ENCODE data around the gene CTDP1.
A peak's percentile ranks its signal among the peaks of the same experiment; 100 is the strongest.

Gene CTDP1, protein sequence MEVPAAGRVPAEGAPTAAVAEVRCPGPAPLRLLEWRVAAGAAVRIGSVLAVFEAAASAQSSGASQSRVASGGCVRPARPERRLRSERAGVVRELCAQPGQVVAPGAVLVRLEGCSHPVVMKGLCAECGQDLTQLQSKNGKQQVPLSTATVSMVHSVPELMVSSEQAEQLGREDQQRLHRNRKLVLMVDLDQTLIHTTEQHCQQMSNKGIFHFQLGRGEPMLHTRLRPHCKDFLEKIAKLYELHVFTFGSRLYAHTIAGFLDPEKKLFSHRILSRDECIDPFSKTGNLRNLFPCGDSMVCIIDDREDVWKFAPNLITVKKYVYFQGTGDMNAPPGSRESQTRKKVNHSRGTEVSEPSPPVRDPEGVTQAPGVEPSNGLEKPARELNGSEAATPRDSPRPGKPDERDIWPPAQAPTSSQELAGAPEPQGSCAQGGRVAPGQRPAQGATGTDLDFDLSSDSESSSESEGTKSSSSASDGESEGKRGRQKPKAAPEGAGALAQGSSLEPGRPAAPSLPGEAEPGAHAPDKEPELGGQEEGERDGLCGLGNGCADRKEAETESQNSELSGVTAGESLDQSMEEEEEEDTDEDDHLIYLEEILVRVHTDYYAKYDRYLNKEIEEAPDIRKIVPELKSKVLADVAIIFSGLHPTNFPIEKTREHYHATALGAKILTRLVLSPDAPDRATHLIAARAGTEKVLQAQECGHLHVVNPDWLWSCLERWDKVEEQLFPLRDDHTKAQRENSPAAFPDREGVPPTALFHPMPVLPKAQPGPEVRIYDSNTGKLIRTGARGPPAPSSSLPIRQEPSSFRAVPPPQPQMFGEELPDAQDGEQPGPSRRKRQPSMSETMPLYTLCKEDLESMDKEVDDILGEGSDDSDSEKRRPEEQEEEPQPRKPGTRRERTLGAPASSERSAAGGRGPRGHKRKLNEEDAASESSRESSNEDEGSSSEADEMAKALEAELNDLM

DNA sequence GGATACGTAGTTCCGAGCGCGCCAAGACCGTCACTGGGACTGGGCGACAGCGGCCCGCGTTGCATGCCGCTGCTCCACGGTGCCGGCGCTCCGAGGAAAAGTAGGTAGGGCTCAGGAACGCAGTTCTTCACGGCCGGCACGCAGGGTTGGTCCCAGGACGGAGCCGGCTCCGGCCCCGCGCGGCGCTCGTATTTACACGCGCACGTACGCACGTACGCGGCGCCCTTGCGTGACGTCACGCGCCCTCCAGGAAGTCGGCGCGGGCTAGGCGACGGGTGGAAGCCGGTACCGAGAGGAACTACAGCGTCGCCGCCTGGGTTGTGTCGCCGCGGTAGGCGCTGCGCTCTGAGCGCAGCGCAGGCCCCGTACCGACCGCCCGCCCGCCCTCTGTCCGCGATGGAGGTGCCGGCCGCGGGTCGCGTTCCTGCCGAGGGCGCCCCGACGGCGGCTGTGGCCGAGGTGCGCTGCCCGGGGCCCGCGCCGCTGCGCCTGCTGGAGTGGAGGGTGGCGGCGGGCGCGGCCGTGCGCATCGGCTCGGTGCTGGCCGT lies at the start of gene CTDP1:
CTDP1 (plus strand) TSS at position 252 of the 548 bp plus-strand sequence; CDS start at position 397, 145 bp downstream.
- DNase-seq (ENCODE audit: extremely low spot score): peak; percentile 93
- TF ChIP-seq, protein P1, sequence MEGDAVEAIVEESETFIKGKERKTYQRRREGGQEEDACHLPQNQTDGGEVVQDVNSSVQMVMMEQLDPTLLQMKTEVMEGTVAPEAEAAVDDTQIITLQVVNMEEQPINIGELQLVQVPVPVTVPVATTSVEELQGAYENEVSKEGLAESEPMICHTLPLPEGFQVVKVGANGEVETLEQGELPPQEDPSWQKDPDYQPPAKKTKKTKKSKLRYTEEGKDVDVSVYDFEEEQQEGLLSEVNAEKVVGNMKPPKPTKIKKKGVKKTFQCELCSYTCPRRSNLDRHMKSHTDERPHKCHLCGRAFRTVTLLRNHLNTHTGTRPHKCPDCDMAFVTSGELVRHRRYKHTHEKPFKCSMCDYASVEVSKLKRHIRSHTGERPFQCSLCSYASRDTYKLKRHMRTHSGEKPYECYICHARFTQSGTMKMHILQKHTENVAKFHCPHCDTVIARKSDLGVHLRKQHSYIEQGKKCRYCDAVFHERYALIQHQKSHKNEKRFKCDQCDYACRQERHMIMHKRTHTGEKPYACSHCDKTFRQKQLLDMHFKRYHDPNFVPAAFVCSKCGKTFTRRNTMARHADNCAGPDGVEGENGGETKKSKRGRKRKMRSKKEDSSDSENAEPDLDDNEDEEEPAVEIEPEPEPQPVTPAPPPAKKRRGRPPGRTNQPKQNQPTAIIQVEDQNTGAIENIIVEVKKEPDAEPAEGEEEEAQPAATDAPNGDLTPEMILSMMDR (IDR thresholded peaks at IDR 0.05; ENCODE audit: control extremely low read depth, extremely low read depth, low read depth, missing control alignments): peak; percentile 2
- ChIA-PET POLR2A (interaction anchor here (0.9 kb wide), 1 partner anchor 282 kb away, joined by 3 read pairs; no protein-coding TSS in a partner anchor), CTCF (interaction anchor here (0.9 to 1.5 kb wide), 2 partner anchors 12 to 298 kb away, joined by 3 read pairs; no protein-coding TSS in a partner anchor)

DNA sequence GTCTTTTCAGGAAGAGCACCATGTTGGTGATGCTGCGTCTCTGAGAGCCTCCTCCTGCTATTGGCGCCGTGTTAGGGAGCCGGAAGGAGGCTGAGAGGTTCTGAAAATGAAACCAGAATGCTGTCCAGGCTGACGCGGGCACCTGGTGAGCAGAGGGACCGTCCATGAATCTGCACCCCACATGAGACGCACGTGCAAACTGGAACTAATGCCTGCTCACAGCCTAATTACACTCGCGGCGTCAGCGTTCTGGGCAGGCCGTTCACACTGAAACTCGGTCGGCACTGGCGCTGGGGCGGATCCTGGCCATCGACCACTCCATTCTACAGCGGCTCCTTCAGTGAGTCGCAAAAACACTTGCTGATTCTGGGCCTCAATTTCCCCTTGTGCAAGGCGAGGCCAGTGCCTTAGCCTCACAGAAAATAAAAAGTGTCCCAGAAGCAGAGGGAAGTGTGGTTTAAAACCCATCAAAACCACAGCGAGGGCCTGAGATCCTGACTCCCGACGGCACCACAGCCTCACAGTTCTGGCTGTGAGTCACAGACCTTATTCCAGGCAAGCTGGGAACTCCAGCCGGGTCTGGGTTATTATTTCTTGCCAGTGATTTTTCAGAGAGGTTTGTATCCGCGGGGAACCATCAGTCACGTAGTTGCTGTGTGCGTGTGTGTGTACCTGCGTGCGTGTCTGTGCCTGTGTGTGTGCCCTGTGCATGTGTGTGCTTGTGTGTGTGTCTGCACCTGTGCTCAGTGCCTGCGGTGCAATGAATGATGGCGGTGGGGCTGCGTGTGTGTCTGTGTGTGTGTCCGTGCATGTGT lies 49.1 kb upstream of the CTDP1 start:
- POLR2A ChIA-PET: no interaction called here
- CTCF ChIA-PET: no interaction called here
- TF ChIP-seq, protein P1 (IDR thresholded peaks at IDR 0.05; ENCODE audit: control extremely low read depth, extremely low read depth, low read depth, missing control alignments): no peak
- no peak for DNase-seq (ENCODE audit: extremely low spot score)

DNA sequence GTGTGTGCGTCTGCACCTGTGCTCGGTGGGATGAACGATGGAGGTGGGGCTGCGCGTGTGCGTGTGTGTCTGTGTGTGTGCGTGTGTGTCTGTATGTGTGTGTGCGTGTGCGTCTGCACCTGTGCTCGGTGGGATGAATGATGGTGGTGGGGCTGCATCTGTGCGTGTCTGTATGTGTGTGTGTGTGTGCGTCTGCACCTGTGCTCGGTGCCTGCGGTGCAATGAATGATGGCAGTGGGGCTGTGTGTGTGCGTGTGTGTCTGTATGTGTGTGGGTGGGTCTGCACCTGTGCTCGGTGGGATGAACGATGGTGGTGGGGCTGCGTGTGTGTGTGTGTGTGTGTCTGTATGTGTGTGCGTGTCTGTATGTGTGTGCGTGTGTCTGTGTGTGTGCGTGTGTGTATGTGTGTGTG lies 48.5 kb upstream of the CTDP1 start:
- POLR2A ChIA-PET: no interaction called here
- TF ChIP-seq, protein P1 (IDR thresholded peaks at IDR 0.05; ENCODE audit: control extremely low read depth, extremely low read depth, low read depth, missing control alignments): no peak

DNA sequence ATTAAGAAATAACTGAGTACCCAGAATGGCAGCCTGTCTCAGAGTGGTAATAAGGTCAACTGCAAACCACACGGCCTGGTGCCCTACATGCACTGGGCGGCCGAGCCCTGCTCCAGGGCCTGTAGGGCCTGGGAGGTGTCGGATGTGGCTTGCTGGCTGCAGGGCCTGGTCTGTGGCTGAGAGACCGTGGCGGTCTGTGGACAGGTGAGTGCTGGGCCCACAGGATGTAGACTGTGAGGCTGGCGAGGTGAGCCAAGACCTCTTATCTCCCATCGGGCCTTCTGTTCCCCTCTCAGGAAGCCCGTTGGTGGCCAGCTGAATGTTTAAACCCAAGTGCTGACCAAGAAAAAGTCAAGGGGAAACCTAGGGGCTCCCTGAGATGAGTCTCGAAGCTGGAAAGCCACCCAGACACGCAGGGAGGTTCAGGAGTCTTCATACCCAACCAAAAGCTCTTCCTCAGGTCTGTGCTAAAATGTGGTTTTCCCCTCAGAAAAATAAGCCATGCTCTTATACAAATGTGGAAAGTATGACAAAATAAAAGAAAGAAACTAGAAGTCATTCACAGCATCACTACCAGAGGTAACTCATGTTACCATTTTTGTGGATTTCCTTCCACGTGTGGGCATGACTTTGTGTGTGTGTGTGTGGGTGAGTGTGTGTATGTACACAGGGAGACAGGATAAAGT lies 47.7 kb upstream of the CTDP1 start:
- TF ChIP-seq, protein P1 (IDR thresholded peaks at IDR 0.05; ENCODE audit: control extremely low read depth, extremely low read depth, low read depth, missing control alignments): no peak
- DNase-seq (ENCODE audit: extremely low spot score): no peak
- POLR2A ChIA-PET: no interaction called here
- CTCF ChIA-PET: no interaction called here

More for the DNA sequence above, 48.5 kb upstream of the CTDP1 start:
- DNase-seq (ENCODE audit: extremely low spot score): no peak
- CTCF ChIA-PET: no interaction called here

DNA sequence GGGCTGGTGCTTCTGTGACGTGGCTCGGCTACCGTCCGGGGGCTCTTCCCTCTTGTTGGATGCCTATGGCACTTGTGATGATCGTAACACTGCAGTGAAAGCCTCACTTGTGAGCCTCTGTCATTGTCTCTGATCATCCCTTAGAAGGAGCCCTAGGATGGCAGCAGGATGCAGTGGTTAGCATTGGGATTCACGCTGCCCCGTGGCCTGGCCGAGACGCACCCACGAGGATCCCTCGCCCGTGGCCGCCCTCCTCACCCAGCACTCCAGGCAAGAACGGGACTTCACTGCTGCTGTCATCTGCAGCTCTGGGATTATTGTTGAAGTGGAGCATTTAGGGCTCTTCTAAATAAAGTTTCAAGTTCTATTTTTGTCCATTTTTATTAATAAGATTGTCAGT lies 46.8 kb upstream of the CTDP1 start:
- no peak for DNase-seq (ENCODE audit: extremely low spot score)
- ChIA-PET CTCF (no interaction called here), POLR2A (no interaction called here)
- TF ChIP-seq, protein P1 (IDR thresholded peaks at IDR 0.05; ENCODE audit: control extremely low read depth, extremely low read depth, low read depth, missing control alignments): no peak

Data from GM10248 (cell line).